ENCODE data around the gene ATP10A.

- TF ChIP-seq POLR2A (IDR thresholded peaks at IDR 0.05) = no peak
- TF ChIP-seq CTCF (IDR thresholded peaks at IDR 0.05) = no peak
- no peak for TF ChIP-seq POLR2AphosphoS5 (IDR thresholded peaks at IDR 0.05)
Measured at GRCh38 chr15:25846377-25846776, 16.8 kb downstream of the ATP10A start.
